HG02623 (cell line): ENCODE measurements around the gene GZMM.
"Not testable (repeated sequence)": the region's sequence is repeated elsewhere in the genome, so short reads cannot be mapped to it uniquely, and the experiment has no call there.

Experiments
- ATAC-seq: cut with Tn5 transposase; IDR thresholded peaks from one replicate; pipeline ENCODE4 v1.9.1; 2021; ENCODE audit warnings: moderate library complexity; ENCODE audit not compliant: unreplicated experiment

Gene GZMM

GRCh38 chr19:580274-580835 is 36.5 kb downstream of the GZMM start:
- ATAC-seq: no peak

- no peak for ATAC-seq
These were observed 37.7 kb downstream of the GZMM start for GRCh38 chr19:581399-582111.

GRCh38 chr19:582497-583197 is 38.8 kb downstream of the GZMM start:
- ATAC-seq: no peak

GRCh38 chr19:583198-583967 is 39.5 kb downstream of the GZMM start:
- no peak for ATAC-seq

- ATAC-seq: no peak
These were observed 40.1 kb downstream of the GZMM start for GRCh38 chr19:583968-584239.

- ATAC-seq: no peak
These were observed 40.6 kb downstream of the GZMM start for GRCh38 chr19:584240-585001.

- ATAC-seq: not testable (repeated sequence)
These were observed 41.3 kb downstream of the GZMM start for GRCh38 chr19:585146-585545.

- no peak for ATAC-seq
These were observed 41.8 kb downstream of the GZMM start for GRCh38 chr19:585551-586110.

- no peak for ATAC-seq
These were observed 44.4 kb downstream of the GZMM start for GRCh38 chr19:588093-588740.

GRCh38 chr19:588741-589692 is 45.2 kb downstream of the GZMM start:
- no peak for ATAC-seq

GRCh38 chr19:589693-590395 is 46.0 kb downstream of the GZMM start, which contains the start of gene HCN2:
Gene HCN2, plus strand, starts transcription at chr19:589881. Its CDS starts 65 bp downstream, at chr19:589946.
- ATAC-seq: no peak

GRCh38 chr19:590396-590745 is 46.5 kb downstream of the GZMM start:
- ATAC-seq: no peak

GRCh38 chr19:590750-591098 is 46.9 kb downstream of the GZMM start:
- no peak for ATAC-seq

- ATAC-seq: no peak
These were observed 47.5 kb downstream of the GZMM start for GRCh38 chr19:591099-591958.

- no peak for ATAC-seq
These were observed 48.2 kb downstream of the GZMM start for GRCh38 chr19:592101-592500.

- no peak for ATAC-seq
These were observed 49.2 kb downstream of the GZMM start for GRCh38 chr19:593055-593454.

GRCh38 chr19:593505-593904 is 49.7 kb downstream of the GZMM start:
- no peak for ATAC-seq
